A549 (cell line): ENCODE measurements around the gene NHLRC2.

Experiments
- HMGXB4 ChIP-seq: fragments of 250-450 bp; sonication (Bioruptor Pico); IDR thresholded peaks from 2 replicates; pipeline ENCODE4 v1.5.0; 2021; ENCODE audit warnings: mild to moderate bottlenecking, moderate library complexity, borderline replicate concordance
- NR3C1 ChIP-seq: fragments of >200 bp; sonication (Bioruptor Twin); formaldehyde crosslinking; IDR thresholded peaks from 3 replicates; pipeline ENCODE4 v1.6.1; 2017
- PHF8 ChIP-seq: fragments of 200-600 bp; sonication (generic); IDR thresholded peaks from 2 replicates; pipeline ENCODE4 v1.6.1; 2016; ENCODE audit warnings: low read depth, mild to moderate bottlenecking, antibody characterized with exemption, moderate library complexity, borderline replicate concordance
- POLR2A ChIP-seq: IDR thresholded peaks from 2 replicates; pipeline ENCODE4 v1.6.1; 2012; ENCODE audit warnings: mild to moderate bottlenecking, low read length
- SMC3 ChIP-seq: fragments of >200 bp; sonication (Bioruptor Twin); formaldehyde crosslinking; IDR thresholded peaks from 3 replicates; pipeline ENCODE4 v1.6.1; 2018; ENCODE audit warnings: inconsistent platforms
- USF2 ChIP-seq: fragments of 450-650 bp; IDR thresholded peaks from 2 replicates; pipeline ENCODE4 v1.6.1; 2014; ENCODE audit warnings: antibody characterized with exemption
- TF ChIP-seq, protein P1 (sequence below): IDR thresholded peaks from 2 replicates; pipeline ENCODE4 v1.6.1; 2012
- TF ChIP-seq, protein P2 (sequence below): fragments of >200 bp; sonication (Bioruptor Twin); formaldehyde crosslinking; IDR thresholded peaks from 3 replicates; pipeline ENCODE4 v1.5.1; 2016
- TF ChIP-seq, protein P3 (sequence below): fragments of >200 bp; sonication (Bioruptor Twin); formaldehyde crosslinking; IDR thresholded peaks from 2 replicates; pipeline ENCODE4 v1.6.1; 2016

DNA sequence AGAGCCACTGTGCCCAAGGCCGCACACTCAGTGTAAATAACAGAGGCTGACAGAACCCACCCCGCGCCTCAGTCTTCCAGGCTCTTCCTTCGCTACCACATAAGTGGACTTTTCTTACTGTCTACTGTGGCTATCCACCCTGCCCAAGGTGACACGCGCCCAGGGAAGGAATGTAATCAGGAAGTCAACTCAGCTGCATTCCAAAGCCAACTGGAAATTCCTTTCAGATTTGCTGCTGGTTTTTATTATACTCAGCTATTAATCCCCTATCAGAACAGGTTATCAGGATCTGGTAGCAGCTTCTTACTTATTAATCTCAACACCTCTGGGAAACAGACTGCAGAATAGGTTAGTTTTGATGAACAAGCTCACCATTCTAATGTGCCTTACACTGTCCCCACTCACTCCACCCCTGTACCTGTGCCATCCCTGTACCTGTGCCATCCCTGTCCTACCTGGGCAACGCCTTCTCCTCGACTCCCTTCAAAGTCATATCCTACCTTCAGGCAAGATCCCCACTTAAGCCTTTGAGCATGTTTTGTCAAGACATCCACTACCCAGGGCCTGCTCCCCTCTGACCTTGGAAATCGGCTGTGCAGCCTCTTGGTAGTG, 90.7 kb downstream of the NHLRC2 start:
- TF ChIP-seq, protein P1, sequence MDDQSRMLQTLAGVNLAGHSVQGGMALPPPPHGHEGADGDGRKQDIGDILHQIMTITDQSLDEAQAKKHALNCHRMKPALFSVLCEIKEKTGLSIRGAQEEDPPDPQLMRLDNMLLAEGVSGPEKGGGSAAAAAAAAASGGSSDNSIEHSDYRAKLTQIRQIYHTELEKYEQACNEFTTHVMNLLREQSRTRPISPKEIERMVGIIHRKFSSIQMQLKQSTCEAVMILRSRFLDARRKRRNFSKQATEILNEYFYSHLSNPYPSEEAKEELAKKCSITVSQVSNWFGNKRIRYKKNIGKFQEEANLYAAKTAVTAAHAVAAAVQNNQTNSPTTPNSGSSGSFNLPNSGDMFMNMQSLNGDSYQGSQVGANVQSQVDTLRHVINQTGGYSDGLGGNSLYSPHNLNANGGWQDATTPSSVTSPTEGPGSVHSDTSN: no peak
- TF ChIP-seq POLR2A (no peak), USF2 (no peak), PHF8 (no peak), SMC3 (no peak), NR3C1 (no peak), HMGXB4 (CRISPR knock-in tag) (no peak)
- TF ChIP-seq, protein P2, sequence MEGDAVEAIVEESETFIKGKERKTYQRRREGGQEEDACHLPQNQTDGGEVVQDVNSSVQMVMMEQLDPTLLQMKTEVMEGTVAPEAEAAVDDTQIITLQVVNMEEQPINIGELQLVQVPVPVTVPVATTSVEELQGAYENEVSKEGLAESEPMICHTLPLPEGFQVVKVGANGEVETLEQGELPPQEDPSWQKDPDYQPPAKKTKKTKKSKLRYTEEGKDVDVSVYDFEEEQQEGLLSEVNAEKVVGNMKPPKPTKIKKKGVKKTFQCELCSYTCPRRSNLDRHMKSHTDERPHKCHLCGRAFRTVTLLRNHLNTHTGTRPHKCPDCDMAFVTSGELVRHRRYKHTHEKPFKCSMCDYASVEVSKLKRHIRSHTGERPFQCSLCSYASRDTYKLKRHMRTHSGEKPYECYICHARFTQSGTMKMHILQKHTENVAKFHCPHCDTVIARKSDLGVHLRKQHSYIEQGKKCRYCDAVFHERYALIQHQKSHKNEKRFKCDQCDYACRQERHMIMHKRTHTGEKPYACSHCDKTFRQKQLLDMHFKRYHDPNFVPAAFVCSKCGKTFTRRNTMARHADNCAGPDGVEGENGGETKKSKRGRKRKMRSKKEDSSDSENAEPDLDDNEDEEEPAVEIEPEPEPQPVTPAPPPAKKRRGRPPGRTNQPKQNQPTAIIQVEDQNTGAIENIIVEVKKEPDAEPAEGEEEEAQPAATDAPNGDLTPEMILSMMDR: no peak
- TF ChIP-seq, protein P3, sequence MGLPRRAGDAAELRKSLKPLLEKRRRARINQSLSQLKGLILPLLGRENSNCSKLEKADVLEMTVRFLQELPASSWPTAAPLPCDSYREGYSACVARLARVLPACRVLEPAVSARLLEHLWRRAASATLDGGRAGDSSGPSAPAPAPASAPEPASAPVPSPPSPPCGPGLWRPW: no peak
